Neutrophil (primary cell): ENCODE results near the gene TTC21A.

Experiments
- H3K27ac ChIP-seq: fragments of 200-600 bp; sonication (generic); 2 replicates; pipeline ENCODE4 v1.5.1; 2016; ENCODE audit warnings: mild to moderate bottlenecking, moderate library complexity
- H3K27me3 ChIP-seq: fragments of 200-600 bp; sonication (generic); 2 replicates; pipeline ENCODE4 v1.6.0; 2016; ENCODE audit warnings: mild to moderate bottlenecking
- H3K36me3 ChIP-seq: fragments of 200-600 bp; sonication (generic); 2 replicates; pipeline ENCODE4 v1.5.1; 2017
- H3K4me1 ChIP-seq, 2 experiments: fragments of 200-600 bp in 1 of 2; sonication (generic) in 1 of 2; 1 replicate in 1 of 2; 2 replicates in 1 of 2; pipeline versions ENCODE4 v1.5.1 to v1.6.1; 2013 to 2016; ENCODE audit warnings: low read depth in 1 of 2, low read length in 1 of 2, mild to moderate bottlenecking in 1 of 2, moderate library complexity in 1 of 2; ENCODE audit not compliant: control insufficient read depth in 1 of 2, insufficient read depth in 1 of 2
- H3K4me3 ChIP-seq, 2 experiments: fragments of 200-600 bp in 1 of 2; sonication (generic) in 1 of 2; 1 replicate in 1 of 2; 2 replicates in 1 of 2; pipeline ENCODE4 v1.5.1; 2013 to 2016; ENCODE audit warnings: low read depth in 1 of 2, low read length in 1 of 2, mild to moderate bottlenecking in 1 of 2, moderate library complexity in 1 of 2
- H3K9me3 ChIP-seq: fragments of 200-600 bp; sonication (generic); 2 replicates; pipeline ENCODE4 v1.5.1; 2016
- CTCF ChIP-seq: fragments of 200-600 bp; sonication (generic); IDR thresholded peaks from 2 replicates; pipeline ENCODE4 v1.5.1; 2016; ENCODE audit warnings: antibody characterized with exemption

Gene TTC21A

GRCh38 chr3:39177708-39178332 lies 70.3 kb downstream of the TTC21A start:
- no peaks in the 10 kb centered on the region for H3K9me3 ChIP-seq
- TF ChIP-seq CTCF: peak; percentile 31
- peak overlapping the region; percentile 79 for H3K27ac ChIP-seq
- no peaks in the 10 kb centered on the region for H3K36me3 ChIP-seq
- H3K4me1 ChIP-seq: peaks cover 28 to 46% of the 10 kb centered on the region in 2 experiments
- peak overlapping the region; percentile 66 to 69 for H3K4me3 ChIP-seq
- peaks cover 29% of the 10 kb centered on the region for H3K27me3 ChIP-seq

- Histone ChIP-seq H3K4me1 (peaks cover 28 to 46% of the 10 kb centered on the region in 2 experiments), H3K4me3 (peak overlapping the region; percentile 66 to 69), H3K27me3 (peaks cover 29% of the 10 kb centered on the region), H3K9me3 (no peaks in the 10 kb centered on the region), H3K27ac (peak overlapping the region; percentile 79), H3K36me3 (no peaks in the 10 kb centered on the region)
- TF ChIP-seq CTCF: no peak
Observed at GRCh38 chr3:39178553-39178952, 71.1 kb downstream of the TTC21A start.

- no peaks in the 10 kb centered on the region for H3K36me3 ChIP-seq
- peaks cover 29% of the 10 kb centered on the region for H3K27me3 ChIP-seq
- peaks cover 28 to 46% of the 10 kb centered on the region in 2 experiments for H3K4me1 ChIP-seq
- H3K9me3 ChIP-seq: no peaks in the 10 kb centered on the region
- H3K4me3 ChIP-seq: peak overlapping the region; percentile 72 to 73
- TF ChIP-seq CTCF: no peak
- H3K27ac ChIP-seq: no peak overlapping the region
Observed at GRCh38 chr3:39180183-39180545, 72.7 kb downstream of the TTC21A start.

- Histone ChIP-seq H3K9me3 (no peaks in the 10 kb centered on the region), H3K27me3 (peaks cover 29% of the 10 kb centered on the region), H3K4me1 (peaks cover 28 to 46% of the 10 kb centered on the region in 2 experiments), H3K36me3 (no peaks in the 10 kb centered on the region), H3K4me3 (peak overlapping the region; percentile 72 to 73), H3K27ac (peak overlapping the region; percentile 29)
- TF ChIP-seq CTCF: peak; percentile 42
Observed at GRCh38 chr3:39180546-39181346, 73.3 kb downstream of the TTC21A start.

- peak overlapping the region; percentile 29 for H3K27ac ChIP-seq
- H3K36me3 ChIP-seq: no peaks in the 10 kb centered on the region
- H3K4me3 ChIP-seq: peak overlapping the region; percentile 72 to 73
- TF ChIP-seq CTCF: no peak
- H3K4me1 ChIP-seq: peaks cover 28 to 44% of the 10 kb centered on the region in 2 experiments
- no peaks in the 10 kb centered on the region for H3K9me3 ChIP-seq
- peaks cover 29% of the 10 kb centered on the region for H3K27me3 ChIP-seq
Observed at GRCh38 chr3:39181408-39182335, 74.2 kb downstream of the TTC21A start.
